LNCAP (cell line): Measurements from ENCODE around the gene DGAT2.

Experiments used
- TF ChIP-seq, protein P1 (sequence below): fragments of 450-650 bp; IDR thresholded peaks from 2 replicates; pipeline ENCODE4 v1.5.1; 2017; ENCODE audit warnings: mild to moderate bottlenecking

Gene DGAT2

DNA sequence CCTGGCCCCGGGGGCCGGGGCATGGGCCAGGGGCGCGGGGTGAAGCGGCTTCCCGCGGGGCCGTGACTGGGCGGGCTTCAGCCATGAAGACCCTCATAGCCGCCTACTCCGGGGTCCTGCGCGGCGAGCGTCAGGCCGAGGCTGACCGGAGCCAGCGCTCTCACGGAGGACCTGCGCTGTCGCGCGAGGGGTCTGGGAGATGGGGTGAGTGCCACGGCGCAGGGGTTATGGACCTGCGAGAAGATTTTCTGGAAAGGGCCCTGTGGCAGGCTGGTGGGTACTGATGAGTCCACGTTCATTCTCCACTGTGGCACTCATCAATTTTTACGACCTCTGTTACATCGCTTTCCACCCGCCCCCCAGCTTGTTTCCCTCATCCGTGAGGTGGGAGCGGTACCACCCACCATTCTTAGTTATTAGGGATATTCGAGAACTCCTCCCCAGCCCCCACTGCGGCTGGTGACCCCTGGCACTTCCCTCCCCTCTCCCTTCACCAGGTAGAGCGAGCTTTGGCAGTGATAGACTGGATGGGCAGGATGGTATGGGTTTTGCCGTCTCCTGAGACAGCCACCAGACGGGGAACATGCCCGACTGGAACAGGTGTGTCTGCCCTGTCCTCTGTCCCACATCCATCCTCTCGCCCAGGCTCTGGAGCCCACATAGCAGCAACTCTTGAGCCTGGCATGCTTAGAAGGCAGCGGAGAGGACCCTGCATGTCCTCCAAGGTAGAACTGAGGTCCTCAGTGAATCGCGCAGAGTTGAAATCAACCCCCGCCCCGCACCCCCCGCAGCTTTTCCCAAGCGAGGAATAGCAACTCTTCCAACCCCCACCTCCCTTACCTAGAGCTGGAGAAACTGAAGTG, 562 bp downstream of the DGAT2 start:
- TF ChIP-seq, protein P1, sequence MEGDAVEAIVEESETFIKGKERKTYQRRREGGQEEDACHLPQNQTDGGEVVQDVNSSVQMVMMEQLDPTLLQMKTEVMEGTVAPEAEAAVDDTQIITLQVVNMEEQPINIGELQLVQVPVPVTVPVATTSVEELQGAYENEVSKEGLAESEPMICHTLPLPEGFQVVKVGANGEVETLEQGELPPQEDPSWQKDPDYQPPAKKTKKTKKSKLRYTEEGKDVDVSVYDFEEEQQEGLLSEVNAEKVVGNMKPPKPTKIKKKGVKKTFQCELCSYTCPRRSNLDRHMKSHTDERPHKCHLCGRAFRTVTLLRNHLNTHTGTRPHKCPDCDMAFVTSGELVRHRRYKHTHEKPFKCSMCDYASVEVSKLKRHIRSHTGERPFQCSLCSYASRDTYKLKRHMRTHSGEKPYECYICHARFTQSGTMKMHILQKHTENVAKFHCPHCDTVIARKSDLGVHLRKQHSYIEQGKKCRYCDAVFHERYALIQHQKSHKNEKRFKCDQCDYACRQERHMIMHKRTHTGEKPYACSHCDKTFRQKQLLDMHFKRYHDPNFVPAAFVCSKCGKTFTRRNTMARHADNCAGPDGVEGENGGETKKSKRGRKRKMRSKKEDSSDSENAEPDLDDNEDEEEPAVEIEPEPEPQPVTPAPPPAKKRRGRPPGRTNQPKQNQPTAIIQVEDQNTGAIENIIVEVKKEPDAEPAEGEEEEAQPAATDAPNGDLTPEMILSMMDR, result no peak

DNA sequence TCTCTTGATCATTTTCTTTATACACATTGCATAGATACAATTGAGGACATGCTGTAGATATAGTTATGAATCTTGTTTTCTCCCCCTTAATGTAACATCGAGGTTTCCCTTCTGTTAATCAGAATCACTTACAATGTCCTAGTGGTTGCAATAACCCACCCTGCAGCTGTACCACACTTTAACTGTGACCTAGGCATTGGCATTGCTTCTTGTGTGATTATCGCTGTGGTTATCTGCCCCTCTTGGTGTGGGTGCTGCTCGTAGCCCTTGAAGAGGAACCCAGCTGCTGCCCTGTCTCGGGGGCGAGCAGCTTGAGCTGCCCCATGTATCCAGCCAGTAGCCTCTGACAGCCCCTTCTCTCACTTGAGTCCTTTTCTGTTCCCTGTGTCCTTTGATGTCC, 1.5 kb downstream of the DGAT2 start:
- TF ChIP-seq, protein P1, result no peak

DNA sequence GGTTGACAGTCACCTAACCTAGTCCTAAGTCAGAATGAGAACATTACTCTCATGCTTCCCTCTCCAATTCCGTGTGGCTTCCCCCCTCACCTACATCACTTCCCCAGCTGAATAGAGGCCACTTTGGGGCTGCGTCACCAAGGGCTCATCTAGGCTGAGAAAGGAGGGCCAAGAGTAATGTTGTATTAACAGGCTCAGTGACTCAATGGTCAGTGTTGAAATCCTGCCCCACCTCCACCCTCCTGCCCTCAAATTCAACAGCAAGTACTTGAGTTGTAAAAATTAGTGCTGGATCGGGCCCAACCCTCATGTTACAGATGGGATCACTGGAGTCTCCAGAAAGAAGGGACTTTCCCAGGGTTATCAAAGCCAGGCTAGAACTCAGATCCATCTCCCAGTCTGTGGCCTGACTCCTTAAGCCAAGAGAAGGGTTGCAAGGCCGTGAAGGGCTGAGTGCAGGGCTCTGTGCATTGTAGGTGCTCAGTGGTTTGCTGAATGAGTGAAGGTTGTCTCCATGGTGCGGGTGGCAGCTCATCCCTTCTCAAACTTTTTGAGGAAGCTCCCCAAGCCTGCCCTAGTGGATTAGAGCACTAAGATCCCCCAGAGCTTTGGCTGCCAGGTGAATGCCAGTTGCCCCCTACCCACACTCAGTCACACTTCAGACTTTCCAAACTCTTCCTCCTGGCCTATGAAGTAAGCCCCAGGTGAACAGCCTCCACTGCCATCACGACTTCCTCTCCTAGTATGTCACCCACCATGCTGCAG, 3.2 kb downstream of the DGAT2 start:
- TF ChIP-seq, protein P1, result no peak

DNA sequence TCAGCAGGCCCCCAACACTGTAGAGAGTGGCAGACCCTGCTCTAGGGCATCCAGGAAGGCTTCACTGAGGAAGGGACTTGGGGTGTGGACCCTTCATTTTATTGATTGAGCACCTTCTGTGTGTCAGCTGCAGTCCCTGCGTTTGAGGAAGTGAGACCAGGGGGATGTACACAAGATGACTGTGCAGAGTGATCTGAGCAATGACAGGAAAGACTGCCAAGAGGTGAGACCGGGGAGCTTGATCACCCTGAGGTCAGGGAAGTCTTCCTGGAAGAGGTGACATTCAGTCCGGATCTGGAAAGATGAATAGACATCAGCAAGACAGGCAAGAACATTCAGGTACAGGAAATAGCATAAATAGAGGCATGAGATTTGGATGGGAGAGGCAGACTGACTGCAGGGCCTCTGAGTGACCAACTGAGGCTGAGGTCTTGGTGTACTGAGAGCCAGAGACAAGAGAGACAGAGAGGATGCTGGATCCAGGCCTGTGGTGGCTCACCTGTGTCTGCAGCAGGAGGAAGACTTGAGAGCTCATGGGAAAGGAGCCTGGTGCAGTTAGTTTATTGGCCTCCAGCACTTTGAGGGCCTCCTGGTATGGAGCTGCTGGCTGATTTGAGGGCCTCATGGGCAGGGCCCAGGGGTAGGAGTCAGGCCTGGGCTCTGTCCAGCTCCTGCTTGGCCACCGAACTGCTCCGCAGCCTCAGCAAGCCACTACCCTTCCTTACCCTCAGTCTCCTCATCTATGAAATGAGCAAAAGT, 5.2 kb downstream of the DGAT2 start:
- TF ChIP-seq, protein P1, result no peak

DNA sequence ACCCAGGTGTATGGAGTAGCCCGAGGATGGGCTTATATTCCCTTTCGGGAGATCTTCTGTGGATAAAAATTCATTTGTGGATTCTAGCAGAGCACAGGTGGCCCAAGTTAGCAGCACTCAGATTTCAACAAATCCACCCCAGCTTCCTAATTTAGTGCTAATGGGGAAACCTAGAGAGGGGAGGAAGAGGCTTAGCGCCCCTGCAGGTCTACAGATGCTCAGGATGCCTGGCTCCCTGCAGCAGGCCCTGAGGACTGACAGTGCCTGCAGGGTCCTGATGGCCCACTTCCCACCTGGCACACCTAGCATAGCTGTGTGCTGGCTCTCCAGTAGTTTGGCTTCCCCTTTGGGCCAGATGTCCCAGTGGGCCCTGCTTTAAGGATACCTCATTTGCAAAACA, 6.5 kb downstream of the DGAT2 start:
- TF ChIP-seq, protein P1, result no peak

DNA sequence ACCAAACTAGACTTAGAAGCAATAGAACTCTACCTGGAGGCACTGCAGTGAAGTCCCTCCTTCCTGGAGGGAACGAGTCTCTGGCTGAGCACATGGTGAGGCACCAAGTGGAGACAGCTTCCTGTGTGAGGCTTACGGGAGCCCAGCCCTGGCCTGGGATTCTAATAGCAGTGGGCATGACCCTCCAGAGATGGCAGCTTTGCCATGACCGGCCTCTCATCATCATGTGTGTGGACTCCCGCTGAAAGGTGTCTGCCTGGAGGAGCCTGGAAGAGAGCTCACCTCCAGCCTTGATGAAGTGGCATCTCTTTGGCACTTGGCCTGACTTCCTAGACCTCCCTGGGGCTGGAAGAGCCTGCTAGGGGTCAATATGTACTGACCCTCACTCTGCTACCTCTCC, 8.0 kb downstream of the DGAT2 start:
- TF ChIP-seq, protein P1, result no peak

DNA sequence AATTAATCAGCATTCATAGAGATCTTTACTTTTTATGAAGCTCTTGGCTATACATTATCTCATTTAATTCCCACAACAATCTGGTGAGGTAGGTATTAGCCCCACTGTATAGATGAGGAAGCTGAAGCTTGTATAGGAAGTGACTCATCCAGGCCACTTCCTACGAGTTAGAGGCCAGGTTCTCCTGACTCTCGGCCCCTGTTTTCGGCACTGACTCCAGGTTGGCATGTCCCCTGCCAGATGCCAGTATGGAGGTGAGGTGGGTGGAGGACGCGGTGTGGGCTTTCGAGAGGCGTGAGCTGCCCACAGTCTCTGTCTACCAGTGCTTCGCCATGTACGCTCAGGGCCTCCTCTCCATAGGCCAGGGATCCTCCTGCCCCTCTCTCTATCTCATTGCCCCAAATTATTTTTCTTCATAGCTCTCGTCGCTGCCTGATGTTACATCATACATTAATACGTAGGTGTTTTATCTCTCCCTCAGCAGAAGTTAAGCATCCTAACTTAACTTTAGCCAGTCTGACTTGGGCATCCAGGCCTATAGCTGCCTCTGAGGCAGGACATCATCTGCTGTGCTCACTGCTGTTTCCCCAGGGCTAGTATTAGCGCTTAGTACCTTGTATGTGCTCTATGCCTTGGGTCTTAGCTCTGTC, 9.0 kb downstream of the DGAT2 start:
- TF ChIP-seq, protein P1, result no peak
